ENCODE results near the gene FOXP1.

DNA sequence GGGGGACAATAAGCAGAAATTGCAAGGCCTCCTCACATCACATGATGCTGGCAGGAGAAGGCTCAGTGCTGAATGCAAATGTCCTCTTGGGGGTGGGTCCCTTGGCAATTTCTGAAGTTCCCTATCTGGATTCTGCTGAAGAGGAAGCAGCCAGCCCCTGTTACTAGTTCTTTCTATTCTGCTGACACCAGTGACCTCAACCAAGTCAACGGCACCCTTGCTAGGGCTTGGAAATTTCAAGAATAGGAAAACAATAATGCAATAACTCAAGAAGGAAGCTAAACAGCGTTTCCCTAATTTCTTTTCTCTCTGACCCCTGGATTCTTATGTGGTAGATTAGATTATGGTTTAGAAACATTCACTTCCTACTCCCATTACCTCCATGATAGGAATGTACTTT is 46.2 kb upstream of the FOXP1 start:
- TF ChIP-seq, protein P1, sequence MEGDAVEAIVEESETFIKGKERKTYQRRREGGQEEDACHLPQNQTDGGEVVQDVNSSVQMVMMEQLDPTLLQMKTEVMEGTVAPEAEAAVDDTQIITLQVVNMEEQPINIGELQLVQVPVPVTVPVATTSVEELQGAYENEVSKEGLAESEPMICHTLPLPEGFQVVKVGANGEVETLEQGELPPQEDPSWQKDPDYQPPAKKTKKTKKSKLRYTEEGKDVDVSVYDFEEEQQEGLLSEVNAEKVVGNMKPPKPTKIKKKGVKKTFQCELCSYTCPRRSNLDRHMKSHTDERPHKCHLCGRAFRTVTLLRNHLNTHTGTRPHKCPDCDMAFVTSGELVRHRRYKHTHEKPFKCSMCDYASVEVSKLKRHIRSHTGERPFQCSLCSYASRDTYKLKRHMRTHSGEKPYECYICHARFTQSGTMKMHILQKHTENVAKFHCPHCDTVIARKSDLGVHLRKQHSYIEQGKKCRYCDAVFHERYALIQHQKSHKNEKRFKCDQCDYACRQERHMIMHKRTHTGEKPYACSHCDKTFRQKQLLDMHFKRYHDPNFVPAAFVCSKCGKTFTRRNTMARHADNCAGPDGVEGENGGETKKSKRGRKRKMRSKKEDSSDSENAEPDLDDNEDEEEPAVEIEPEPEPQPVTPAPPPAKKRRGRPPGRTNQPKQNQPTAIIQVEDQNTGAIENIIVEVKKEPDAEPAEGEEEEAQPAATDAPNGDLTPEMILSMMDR (IDR thresholded peaks at IDR 0.05; ENCODE audit: insufficient read depth, low read depth, low read length) = no peak
- TF ChIP-seq EZH2 (IDR thresholded peaks at IDR 0.05; ENCODE audit: insufficient read depth, low read length) = no peak

Measured in astrocyte (in vitro differentiated cells and primary cell).